Central memory CD8-positive, alpha-beta T cell (primary cell): ENCODE results near the gene DENND5A.
A peak's percentile ranks its signal among the peaks of the same experiment; 100 is the strongest.

Experiments
- ATAC-seq: fragments of 150-1000 bp; cut with Tn5 transposase; replicated peaks from 2 replicates; pipeline ENCODE4 v1.10.0; 2022; ENCODE audit warnings: mild to moderate bottlenecking, moderate FRiP score, moderate number of reproducible peaks; ENCODE audit not compliant: poor library complexity, severe bottlenecking; ENCODE audit errors: extremely low read depth
- DNase-seq, 2 donors: peaks; one replicate each; pipeline ENCODE4 v3.0.0; 2021; ENCODE audit warnings: low spot score in 2 of 2
- H3K27ac Mint-ChIP-seq: one replicate; pipeline ENCODE4 v1.8.0; 2022; ENCODE audit warnings: low read depth, mild to moderate bottlenecking, moderate library complexity, mixed read lengths
- H3K27me3 Mint-ChIP-seq: one replicate; pipeline ENCODE4 v1.8.0; 2022; ENCODE audit warnings: mixed read lengths
- H3K36me3 Mint-ChIP-seq: one replicate; pipeline ENCODE4 v1.8.0; 2022; ENCODE audit warnings: mild to moderate bottlenecking, moderate library complexity, mixed read lengths; ENCODE audit not compliant: insufficient read depth
- H3K4me1 Mint-ChIP-seq: one replicate; pipeline ENCODE4 v1.8.0; 2022; ENCODE audit warnings: mixed read lengths
- H3K4me3 Mint-ChIP-seq: one replicate; pipeline ENCODE4 v1.8.0; 2022; ENCODE audit warnings: mild to moderate bottlenecking, moderate library complexity, mixed read lengths
- H3K9me3 Mint-ChIP-seq: one replicate; pipeline ENCODE4 v1.8.0; 2022; ENCODE audit warnings: mixed read lengths

The DENND5A gene

GRCh38 chr11:9150501-9150900 lies 114.6 kb downstream of the DENND5A start:
- H3K27ac Mint-ChIP-seq, result no peak overlapping the region
- DNase-seq, result no peak

GRCh38 chr11:9148727-9149126 lies 116.4 kb downstream of the DENND5A start:
- Mint-ChIP-seq H3K27me3 (no peaks in the 10 kb centered on the region), H3K9me3 (no peaks in the 10 kb centered on the region), H3K27ac (no peak overlapping the region), H3K4me1 (no peaks in the 10 kb centered on the region), H3K36me3 (peaks cover 11% of the 10 kb centered on the region), H3K4me3 (no peak overlapping the region)
- ATAC-seq, result no peak
- no peak for DNase-seq

More at GRCh38 chr11:9150501-9150900, 114.6 kb downstream of the DENND5A start:
- H3K4me3 Mint-ChIP-seq, result no peak overlapping the region
- ATAC-seq, result no peak
- no peaks in the 10 kb centered on the region for H3K27me3 Mint-ChIP-seq
- H3K9me3 Mint-ChIP-seq, result no peaks in the 10 kb centered on the region
- no peaks in the 10 kb centered on the region for H3K4me1 Mint-ChIP-seq
- H3K36me3 Mint-ChIP-seq, result peaks cover 8% of the 10 kb centered on the region

GRCh38 chr11:9148035-9148434 lies 117.1 kb downstream of the DENND5A start:
- ATAC-seq (no peak), DNase-seq (no peak)
- Mint-ChIP-seq H3K9me3 (no peaks in the 10 kb centered on the region), H3K27me3 (no peaks in the 10 kb centered on the region), H3K27ac (no peak overlapping the region), H3K36me3 (peaks cover 11% of the 10 kb centered on the region), H3K4me1 (no peaks in the 10 kb centered on the region), H3K4me3 (no peak overlapping the region)

- no peaks in the 10 kb centered on the region for H3K4me1 Mint-ChIP-seq
- DNase-seq, result no peak
- peaks cover 11% of the 10 kb centered on the region for H3K36me3 Mint-ChIP-seq
- no peaks in the 10 kb centered on the region for H3K27me3 Mint-ChIP-seq
- no peak overlapping the region for H3K4me3 Mint-ChIP-seq
- no peak overlapping the region for H3K27ac Mint-ChIP-seq
- no peak for ATAC-seq
- H3K9me3 Mint-ChIP-seq, result no peaks in the 10 kb centered on the region
Measured at GRCh38 chr11:9146477-9146876, 118.7 kb downstream of the DENND5A start.

- Mint-ChIP-seq H3K36me3 (peaks cover 11% of the 10 kb centered on the region), H3K27ac (no peak overlapping the region), H3K4me1 (no peaks in the 10 kb centered on the region), H3K27me3 (no peaks in the 10 kb centered on the region), H3K9me3 (no peaks in the 10 kb centered on the region), H3K4me3 (no peak overlapping the region)
- ATAC-seq (no peak), DNase-seq (no peak)
Measured at GRCh38 chr11:9145283-9145682, 119.9 kb downstream of the DENND5A start.

GRCh38 chr11:9144828-9145227 lies 120.3 kb downstream of the DENND5A start:
- no peak for DNase-seq
- H3K27ac Mint-ChIP-seq, result no peak overlapping the region
- no peaks in the 10 kb centered on the region for H3K9me3 Mint-ChIP-seq
- ATAC-seq, result no peak
- no peaks in the 10 kb centered on the region for H3K27me3 Mint-ChIP-seq
- H3K36me3 Mint-ChIP-seq, result peaks cover 11% of the 10 kb centered on the region
- H3K4me1 Mint-ChIP-seq, result no peaks in the 10 kb centered on the region
- no peak overlapping the region for H3K4me3 Mint-ChIP-seq

GRCh38 chr11:9143721-9144120 lies 121.4 kb downstream of the DENND5A start:
- Mint-ChIP-seq H3K27me3 (no peaks in the 10 kb centered on the region), H3K4me1 (no peaks in the 10 kb centered on the region), H3K9me3 (no peaks in the 10 kb centered on the region), H3K27ac (no peak overlapping the region), H3K36me3 (peaks cover 15% of the 10 kb centered on the region), H3K4me3 (no peak overlapping the region)
- ATAC-seq (no peak), DNase-seq (no peak)

- Mint-ChIP-seq H3K9me3 (no peaks in the 10 kb centered on the region), H3K36me3 (peaks cover 15% of the 10 kb centered on the region), H3K4me1 (peaks cover 4% of the 10 kb centered on the region), H3K4me3 (no peak overlapping the region), H3K27me3 (no peaks in the 10 kb centered on the region), H3K27ac (no peak overlapping the region)
- no peak for DNase-seq
- no peak for ATAC-seq
Measured at GRCh38 chr11:9142732-9143131, 122.4 kb downstream of the DENND5A start.

- Mint-ChIP-seq H3K27me3 (no peaks in the 10 kb centered on the region), H3K9me3 (no peaks in the 10 kb centered on the region), H3K36me3 (peaks cover 21% of the 10 kb centered on the region), H3K27ac (no peak overlapping the region), H3K4me1 (peaks cover 15% of the 10 kb centered on the region), H3K4me3 (no peak overlapping the region)
- DNase-seq (no peak), ATAC-seq (no peak)
Measured at GRCh38 chr11:9141186-9141585, 124.0 kb downstream of the DENND5A start.

- no peak for DNase-seq
- Mint-ChIP-seq H3K4me3 (no peak overlapping the region), H3K36me3 (peaks cover 21% of the 10 kb centered on the region), H3K9me3 (no peaks in the 10 kb centered on the region), H3K27me3 (no peaks in the 10 kb centered on the region), H3K27ac (no peak overlapping the region), H3K4me1 (peaks cover 15% of the 10 kb centered on the region)
- ATAC-seq, result no peak
Measured at GRCh38 chr11:9139628-9140357, 125.4 kb downstream of the DENND5A start.

GRCh38 chr11:9138612-9139579 lies 126.3 kb downstream of the DENND5A start:
- peaks cover 21% of the 10 kb centered on the region for H3K36me3 Mint-ChIP-seq
- no peaks in the 10 kb centered on the region for H3K27me3 Mint-ChIP-seq
- H3K9me3 Mint-ChIP-seq, result no peaks in the 10 kb centered on the region
- no peak overlapping the region for H3K27ac Mint-ChIP-seq
- peaks cover 15% of the 10 kb centered on the region for H3K4me1 Mint-ChIP-seq
- ATAC-seq (no peak), DNase-seq (no peak)
- H3K4me3 Mint-ChIP-seq, result no peak overlapping the region

GRCh38 chr11:9138133-9138453 lies 127.1 kb downstream of the DENND5A start:
- Mint-ChIP-seq H3K36me3 (peaks cover 21% of the 10 kb centered on the region), H3K27ac (peak overlapping the region; percentile 41), H3K27me3 (no peaks in the 10 kb centered on the region), H3K4me3 (no peak overlapping the region), H3K4me1 (peaks cover 15% of the 10 kb centered on the region), H3K9me3 (no peaks in the 10 kb centered on the region)
- DNase-seq, result no peak
- ATAC-seq, result no peak
